GM23338 (cell line): ENCODE data around the gene RASA3. TPM values are rescaled to one million over a fixed set of nuclear protein-coding genes. Genes with fewer than 3 reads are reported as not detected.

Source experiments
- ATAC-seq: fragments of 200-7000 bp; cut with Tn5 transposase; 3 replicates; pipeline ENCODE4 v1.9.1; 2020
- DNase-seq: peaks from one replicate; pipeline ENCODE4 v3.0.0-alpha.2; 2015; ENCODE audit warnings: low spot score
- H2AFZ ChIP-seq: fragments of 200-600 bp; sonication (generic); 2 replicates; pipeline ENCODE4 v1.8.0; 2016; ENCODE audit warnings: antibody characterized with exemption, mild to moderate bottlenecking, moderate library complexity
- H3F3A ChIP-seq: fragments of 200-600 bp; sonication (generic); replicated peaks from 2 replicates; pipeline ENCODE4 v1.8.0; 2017; ENCODE audit warnings: antibody characterized with exemption, mixed run types, low read depth
- H3K27ac ChIP-seq: fragments of 200-600 bp; sonication (generic); 2 replicates; pipeline ENCODE4 v1.6.1; 2016; ENCODE audit warnings: low read depth
- H3K27me3 ChIP-seq: fragments of 200-600 bp; sonication (generic); 2 replicates; pipeline ENCODE4 v1.8.0; 2016; ENCODE audit warnings: mild to moderate bottlenecking, mixed run types, moderate library complexity; ENCODE audit not compliant: insufficient read depth
- H3K36me3 ChIP-seq: fragments of 200-600 bp; sonication (generic); 2 replicates; pipeline ENCODE4 v1.8.0; 2016; ENCODE audit warnings: mild to moderate bottlenecking; ENCODE audit not compliant: insufficient read depth
- H3K4me1 ChIP-seq: fragments of 200-600 bp; sonication (generic); 2 replicates; pipeline ENCODE4 v1.8.0; 2016; ENCODE audit warnings: mild to moderate bottlenecking, moderate library complexity; ENCODE audit not compliant: insufficient read depth
- H3K4me2 ChIP-seq: fragments of 200-600 bp; sonication (generic); 2 replicates; pipeline ENCODE4 v1.7.1; 2017; ENCODE audit warnings: mixed run types
- H3K4me3 ChIP-seq: fragments of 200-600 bp; sonication (generic); 2 replicates; pipeline ENCODE4 v1.6.1; 2016; ENCODE audit warnings: mixed run types
- H3K79me2 ChIP-seq: fragments of 200-600 bp; sonication (generic); replicated peaks from 2 replicates; pipeline ENCODE4 v1.8.0; 2017; ENCODE audit warnings: mild to moderate bottlenecking; ENCODE audit not compliant: insufficient read depth
- H3K9me2 ChIP-seq: fragments of 200-600 bp; sonication (generic); 2 replicates; pipeline ENCODE4 v1.8.0; 2017; ENCODE audit not compliant: insufficient read depth
- H4K20me1 ChIP-seq: fragments of 200-600 bp; sonication (generic); replicated peaks from 2 replicates; pipeline ENCODE4 v1.8.0; 2017; ENCODE audit warnings: mild to moderate bottlenecking; ENCODE audit not compliant: insufficient read depth
- H3K27ac Mint-ChIP-seq: 2 replicates; pipeline ENCODE4 v1.8.0; 2020; ENCODE audit warnings: inconsistent platforms, mild to moderate bottlenecking, moderate library complexity, mixed read lengths
- H3K27me3 Mint-ChIP-seq: 3 replicates; pipeline ENCODE4 v1.8.0; 2022; ENCODE audit warnings: low read depth, mild to moderate bottlenecking, moderate library complexity, mixed read lengths, inconsistent platforms; ENCODE audit not compliant: insufficient read depth, poor library complexity
- H3K36me3 Mint-ChIP-seq: 3 replicates; pipeline ENCODE4 v1.8.0; 2021; ENCODE audit warnings: low read depth, mild to moderate bottlenecking, inconsistent platforms, moderate library complexity, mixed read lengths
- H3K4me1 Mint-ChIP-seq: 3 replicates; pipeline ENCODE4 v1.8.0; 2020; ENCODE audit warnings: mild to moderate bottlenecking, inconsistent platforms, mixed read lengths
- H3K4me3 Mint-ChIP-seq: 3 replicates; pipeline ENCODE4 v1.8.0; 2021; ENCODE audit warnings: moderate library complexity, mild to moderate bottlenecking, inconsistent platforms, mixed read lengths
- H3K9me3 Mint-ChIP-seq: 3 replicates; pipeline ENCODE4 v1.8.0; 2020; ENCODE audit warnings: moderate library complexity, mild to moderate bottlenecking, inconsistent platforms, mixed read lengths
- CREB1 ChIP-seq: fragments of 250-450 bp; sonication (Bioruptor Pico); IDR thresholded peaks from 2 replicates; pipeline ENCODE4 v1.5.0; 2020; ENCODE audit warnings: low read depth, mild to moderate bottlenecking, moderate library complexity
- EZH2 ChIP-seq: fragments of 200-600 bp; sonication (generic); IDR thresholded peaks from one replicate; pipeline ENCODE4 v1.8.0; 2017; ENCODE audit warnings: antibody characterized with exemption, mild to moderate bottlenecking, low read depth; ENCODE audit not compliant: unreplicated experiment
- EZH2phosphoT487 ChIP-seq: fragments of 200-600 bp; sonication (generic); IDR thresholded peaks from one replicate; pipeline ENCODE4 v1.8.1; 2018; ENCODE audit warnings: antibody characterized with exemption; ENCODE audit not compliant: unreplicated experiment
- JUNB ChIP-seq: IDR thresholded peaks from one replicate; pipeline ENCODE4 v1.6.1; 2016; ENCODE audit warnings: antibody characterized with exemption; ENCODE audit not compliant: unreplicated experiment
- NANOG ChIP-seq: IDR thresholded peaks from 2 replicates; pipeline ENCODE4 v1.6.1; 2016; ENCODE audit warnings: antibody characterized with exemption, borderline replicate concordance
- POLR2AphosphoS5 ChIP-seq: IDR thresholded peaks from 2 replicates; pipeline ENCODE4 v1.6.1; 2016; ENCODE audit warnings: antibody characterized with exemption, low read depth
- STAT1 ChIP-seq: IDR thresholded peaks from one replicate; pipeline ENCODE4 v1.6.1; 2016; ENCODE audit warnings: antibody characterized with exemption; ENCODE audit not compliant: unreplicated experiment
- ZNF114 ChIP-seq: fragments of 250-450 bp; sonication (Bioruptor Pico); IDR thresholded peaks from 2 replicates; pipeline ENCODE4 v1.5.0; 2020; ENCODE audit warnings: mild to moderate bottlenecking, moderate library complexity
- ZNF331 ChIP-seq: fragments of 250-450 bp; sonication (Bioruptor Pico); IDR thresholded peaks from 2 replicates; pipeline ENCODE4 v1.5.0; 2020; ENCODE audit warnings: low read depth, mild to moderate bottlenecking, moderate library complexity
- polyA plus RNA-seq: library from polyadenylated mRNA; unstranded; fragments of >200 nt; fragmentation: Nextera tagmentation; extraction: Ambion mirVana; gene quantifications from 2 replicates; pipeline ENCODE4 v1.2.1, GENCODE V29; 2016
- total RNA-seq: library from RNA; depleted of rRNA; stranded (reverse); fragments of >200 nt; shearing (Covaris generic); gene quantifications from 2 replicates; pipeline ENCODE4 v1.2.3, GENCODE V29; 2014
- TF ChIP-seq, protein P1 (sequence below), 2 experiments: fragments of 200-600 bp in 1 of 2; sonication (generic) in 1 of 2; conservative IDR thresholded peaks; 2 replicates each; pipeline versions ENCODE4 v1.5.1 to v1.6.1; 2016 to 2017; ENCODE audit warnings: antibody characterized with exemption in 2 of 2, low read depth in 2 of 2, mild to moderate bottlenecking in 2 of 2, moderate library complexity in 1 of 2
- TF ChIP-seq, protein P2 (sequence below): IDR thresholded peaks from 2 replicates; pipeline ENCODE4 v1.6.1; 2016; ENCODE audit warnings: antibody characterized with exemption
- TF ChIP-seq, protein P3 (sequence below): fragments of 250-450 bp; sonication (Bioruptor Pico); IDR thresholded peaks from 2 replicates; pipeline ENCODE4 v1.5.0; 2020; ENCODE audit warnings: mild to moderate bottlenecking, moderate library complexity

RASA3 gene
- total and polyA plus RNA-seq, 2 experiments from 2014 or later: 11.2 to 20.7 TPM

DNA sequence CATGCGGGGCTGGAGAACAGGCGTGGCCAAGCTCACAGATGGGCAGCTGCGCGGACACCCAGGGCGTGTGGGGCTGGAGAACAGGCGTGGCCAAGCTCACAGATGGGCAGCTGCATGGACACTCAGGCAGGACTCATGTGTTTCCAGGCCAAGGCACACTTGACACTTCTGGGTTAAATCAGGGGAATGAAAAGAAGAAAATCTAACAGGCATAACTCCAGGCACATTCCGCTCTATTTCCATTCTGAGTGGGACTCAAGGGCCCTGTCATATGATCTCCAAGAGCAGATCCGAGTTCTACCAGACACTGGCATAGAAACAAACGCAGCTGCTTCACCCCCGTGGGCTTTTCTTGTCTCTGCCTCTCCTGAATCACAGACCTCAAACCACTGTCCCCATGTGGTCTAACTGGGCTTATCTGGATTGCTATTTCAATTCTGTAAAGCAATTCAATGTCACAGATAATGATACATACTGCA is 141.2 kb downstream of the RASA3 start:
- ATAC-seq (no peak), DNase-seq (no peak)
- Histone ChIP-seq H4K20me1 (no peaks in the 10 kb centered on the region), H3K4me1 (no peaks in the 10 kb centered on the region), H3K27me3 (no peaks in the 10 kb centered on the region), H3F3A (no peaks in the 10 kb centered on the region), H3K4me2 (no peak overlapping the region), H2AFZ (no peak overlapping the region), H3K79me2 (no peaks in the 10 kb centered on the region), H3K9me2 (no peaks in the 10 kb centered on the region), H3K36me3 (0 out of 2 replicates have a peak, but pooled peaks cover 12% of the 10 kb centered on the region), H3K4me3 (no peak overlapping the region), H3K27ac (no peak overlapping the region)
- Mint-ChIP-seq H3K9me3 (peaks cover 10% of the 10 kb centered on the region), H3K27me3 (peaks cover 11% of the 10 kb centered on the region), H3K36me3 (peaks cover 46% of the 10 kb centered on the region), H3K4me3 (no peak overlapping the region), H3K4me1 (no peaks in the 10 kb centered on the region), H3K27ac (no peak overlapping the region)
- no peak for TF ChIP-seq ZNF114 (CRISPR knock-in tag)
- TF ChIP-seq ZNF331 (CRISPR knock-in tag): no peak
- no peak for TF ChIP-seq JUNB
- no peak for TF ChIP-seq POLR2AphosphoS5

DNA sequence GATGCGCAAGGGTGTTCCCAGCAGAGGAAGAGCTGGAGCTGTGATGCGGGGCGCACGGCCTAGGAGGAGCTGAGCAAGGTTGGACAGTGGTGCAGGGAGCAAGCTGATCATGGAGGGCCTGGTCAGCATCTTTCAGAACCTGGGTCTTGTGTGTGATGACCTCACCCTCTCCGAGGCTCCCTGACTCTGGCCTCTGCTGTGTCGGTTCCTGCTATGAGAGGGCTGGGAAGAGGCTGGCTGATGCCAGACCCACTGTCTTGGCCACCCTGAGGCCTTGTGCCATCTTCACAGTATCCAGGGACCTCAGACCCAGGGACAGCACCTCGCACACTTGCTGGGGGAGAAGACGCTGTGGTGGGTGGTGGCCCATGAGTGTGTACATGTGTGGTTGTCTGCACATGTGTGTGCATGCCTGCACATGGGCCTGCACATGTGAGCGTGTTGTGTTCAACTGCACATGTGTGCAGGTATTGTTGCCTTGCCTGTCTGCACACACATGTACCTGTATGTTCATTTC is 142.0 kb downstream of the RASA3 start:
- H3F3A ChIP-seq: no peaks in the 10 kb centered on the region
- Mint-ChIP-seq H3K27me3 (peaks cover 11% of the 10 kb centered on the region), H3K27ac (no peak overlapping the region), H3K36me3 (peaks cover 46% of the 10 kb centered on the region), H3K9me3 (peaks cover 10% of the 10 kb centered on the region), H3K4me3 (no peak overlapping the region), H3K4me1 (no peaks in the 10 kb centered on the region)
- DNase-seq (no peak), ATAC-seq (no peak)
- no peak overlapping the region for H3K27ac ChIP-seq
- H4K20me1 ChIP-seq: no peaks in the 10 kb centered on the region
- 0 out of 2 replicates have a peak, but pooled peaks cover 12% of the 10 kb centered on the region for H3K36me3 ChIP-seq
- no peaks in the 10 kb centered on the region for H3K79me2 ChIP-seq
- H3K4me3 ChIP-seq: no peak overlapping the region
- H3K4me1 ChIP-seq: no peaks in the 10 kb centered on the region
- H3K4me2 ChIP-seq: no peak overlapping the region
- no peaks in the 10 kb centered on the region for H3K27me3 ChIP-seq
- H3K9me2 ChIP-seq: no peaks in the 10 kb centered on the region
- H2AFZ ChIP-seq: no peak overlapping the region
- no peak for TF ChIP-seq CREB1 (CRISPR knock-in tag)
- TF ChIP-seq, protein P1, sequence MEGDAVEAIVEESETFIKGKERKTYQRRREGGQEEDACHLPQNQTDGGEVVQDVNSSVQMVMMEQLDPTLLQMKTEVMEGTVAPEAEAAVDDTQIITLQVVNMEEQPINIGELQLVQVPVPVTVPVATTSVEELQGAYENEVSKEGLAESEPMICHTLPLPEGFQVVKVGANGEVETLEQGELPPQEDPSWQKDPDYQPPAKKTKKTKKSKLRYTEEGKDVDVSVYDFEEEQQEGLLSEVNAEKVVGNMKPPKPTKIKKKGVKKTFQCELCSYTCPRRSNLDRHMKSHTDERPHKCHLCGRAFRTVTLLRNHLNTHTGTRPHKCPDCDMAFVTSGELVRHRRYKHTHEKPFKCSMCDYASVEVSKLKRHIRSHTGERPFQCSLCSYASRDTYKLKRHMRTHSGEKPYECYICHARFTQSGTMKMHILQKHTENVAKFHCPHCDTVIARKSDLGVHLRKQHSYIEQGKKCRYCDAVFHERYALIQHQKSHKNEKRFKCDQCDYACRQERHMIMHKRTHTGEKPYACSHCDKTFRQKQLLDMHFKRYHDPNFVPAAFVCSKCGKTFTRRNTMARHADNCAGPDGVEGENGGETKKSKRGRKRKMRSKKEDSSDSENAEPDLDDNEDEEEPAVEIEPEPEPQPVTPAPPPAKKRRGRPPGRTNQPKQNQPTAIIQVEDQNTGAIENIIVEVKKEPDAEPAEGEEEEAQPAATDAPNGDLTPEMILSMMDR (conservative IDR thresholded peaks at IDR 0.05; ENCODE audit: low read depth in 2 of 2): no peak
- TF ChIP-seq, protein P2, sequence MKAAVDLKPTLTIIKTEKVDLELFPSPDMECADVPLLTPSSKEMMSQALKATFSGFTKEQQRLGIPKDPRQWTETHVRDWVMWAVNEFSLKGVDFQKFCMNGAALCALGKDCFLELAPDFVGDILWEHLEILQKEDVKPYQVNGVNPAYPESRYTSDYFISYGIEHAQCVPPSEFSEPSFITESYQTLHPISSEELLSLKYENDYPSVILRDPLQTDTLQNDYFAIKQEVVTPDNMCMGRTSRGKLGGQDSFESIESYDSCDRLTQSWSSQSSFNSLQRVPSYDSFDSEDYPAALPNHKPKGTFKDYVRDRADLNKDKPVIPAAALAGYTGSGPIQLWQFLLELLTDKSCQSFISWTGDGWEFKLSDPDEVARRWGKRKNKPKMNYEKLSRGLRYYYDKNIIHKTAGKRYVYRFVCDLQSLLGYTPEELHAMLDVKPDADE: no peak
- TF ChIP-seq STAT1: no peak
- TF ChIP-seq, protein P3, sequence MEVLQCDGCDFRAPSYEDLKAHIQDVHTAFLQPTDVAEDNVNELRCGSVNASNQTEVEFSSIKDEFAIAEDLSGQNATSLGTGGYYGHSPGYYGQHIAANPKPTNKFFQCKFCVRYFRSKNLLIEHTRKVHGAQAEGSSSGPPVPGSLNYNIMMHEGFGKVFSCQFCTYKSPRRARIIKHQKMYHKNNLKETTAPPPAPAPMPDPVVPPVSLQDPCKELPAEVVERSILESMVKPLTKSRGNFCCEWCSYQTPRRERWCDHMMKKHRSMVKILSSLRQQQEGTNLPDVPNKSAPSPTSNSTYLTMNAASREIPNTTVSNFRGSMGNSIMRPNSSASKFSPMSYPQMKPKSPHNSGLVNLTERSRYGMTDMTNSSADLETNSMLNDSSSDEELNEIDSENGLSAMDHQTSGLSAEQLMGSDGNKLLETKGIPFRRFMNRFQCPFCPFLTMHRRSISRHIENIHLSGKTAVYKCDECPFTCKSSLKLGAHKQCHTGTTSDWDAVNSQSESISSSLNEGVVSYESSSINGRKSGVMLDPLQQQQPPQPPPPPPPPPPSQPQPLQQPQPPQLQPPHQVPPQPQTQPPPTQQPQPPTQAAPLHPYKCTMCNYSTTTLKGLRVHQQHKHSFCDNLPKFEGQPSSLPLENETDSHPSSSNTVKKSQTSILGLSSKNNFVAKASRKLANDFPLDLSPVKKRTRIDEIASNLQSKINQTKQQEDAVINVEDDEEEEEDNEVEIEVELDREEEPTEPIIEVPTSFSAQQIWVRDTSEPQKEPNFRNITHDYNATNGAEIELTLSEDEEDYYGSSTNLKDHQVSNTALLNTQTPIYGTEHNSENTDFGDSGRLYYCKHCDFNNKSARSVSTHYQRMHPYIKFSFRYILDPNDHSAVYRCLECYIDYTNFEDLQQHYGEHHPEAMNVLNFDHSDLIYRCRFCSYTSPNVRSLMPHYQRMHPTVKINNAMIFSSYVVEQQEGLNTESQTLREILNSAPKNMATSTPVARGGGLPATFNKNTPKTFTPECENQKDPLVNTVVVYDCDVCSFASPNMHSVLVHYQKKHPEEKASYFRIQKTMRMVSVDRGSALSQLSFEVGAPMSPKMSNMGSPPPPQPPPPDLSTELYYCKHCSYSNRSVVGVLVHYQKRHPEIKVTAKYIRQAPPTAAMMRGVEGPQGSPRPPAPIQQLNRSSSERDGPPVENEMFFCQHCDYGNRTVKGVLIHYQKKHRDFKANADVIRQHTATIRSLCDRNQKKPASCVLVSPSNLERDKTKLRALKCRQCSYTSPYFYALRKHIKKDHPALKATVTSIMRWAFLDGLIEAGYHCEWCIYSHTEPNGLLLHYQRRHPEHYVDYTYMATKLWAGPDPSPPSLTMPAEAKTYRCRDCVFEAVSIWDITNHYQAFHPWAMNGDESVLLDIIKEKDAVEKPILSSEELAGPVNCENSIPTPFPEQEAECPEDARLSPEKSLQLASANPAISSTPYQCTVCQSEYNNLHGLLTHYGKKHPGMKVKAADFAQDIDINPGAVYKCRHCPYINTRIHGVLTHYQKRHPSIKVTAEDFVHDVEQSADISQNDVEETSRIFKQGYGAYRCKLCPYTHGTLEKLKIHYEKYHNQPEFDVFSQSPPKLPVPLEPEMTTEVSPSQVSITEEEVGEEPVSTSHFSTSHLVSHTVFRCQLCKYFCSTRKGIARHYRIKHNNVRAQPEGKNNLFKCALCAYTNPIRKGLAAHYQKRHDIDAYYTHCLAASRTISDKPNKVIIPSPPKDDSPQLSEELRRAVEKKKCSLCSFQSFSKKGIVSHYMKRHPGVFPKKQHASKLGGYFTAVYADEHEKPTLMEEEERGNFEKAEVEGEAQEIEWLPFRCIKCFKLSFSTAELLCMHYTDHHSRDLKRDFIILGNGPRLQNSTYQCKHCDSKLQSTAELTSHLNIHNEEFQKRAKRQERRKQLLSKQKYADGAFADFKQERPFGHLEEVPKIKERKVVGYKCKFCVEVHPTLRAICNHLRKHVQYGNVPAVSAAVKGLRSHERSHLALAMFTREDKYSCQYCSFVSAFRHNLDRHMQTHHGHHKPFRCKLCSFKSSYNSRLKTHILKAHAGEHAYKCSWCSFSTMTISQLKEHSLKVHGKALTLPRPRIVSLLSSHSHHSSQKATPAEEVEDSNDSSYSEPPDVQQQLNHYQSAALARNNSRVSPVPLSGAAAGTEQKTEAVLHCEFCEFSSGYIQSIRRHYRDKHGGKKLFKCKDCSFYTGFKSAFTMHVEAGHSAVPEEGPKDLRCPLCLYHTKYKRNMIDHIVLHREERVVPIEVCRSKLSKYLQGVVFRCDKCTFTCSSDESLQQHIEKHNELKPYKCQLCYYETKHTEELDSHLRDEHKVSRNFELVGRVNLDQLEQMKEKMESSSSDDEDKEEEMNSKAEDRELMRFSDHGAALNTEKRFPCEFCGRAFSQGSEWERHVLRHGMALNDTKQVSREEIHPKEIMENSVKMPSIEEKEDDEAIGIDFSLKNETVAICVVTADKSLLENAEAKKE (CRISPR knock-in tag): no peak
- TF ChIP-seq ZNF331 (CRISPR knock-in tag): no peak
- no peak for TF ChIP-seq NANOG
- TF ChIP-seq JUNB: no peak
- no peak for TF ChIP-seq EZH2
- no peak for TF ChIP-seq EZH2phosphoT487
- no peak for TF ChIP-seq POLR2AphosphoS5
- no peak for TF ChIP-seq ZNF114 (CRISPR knock-in tag)
